Gastrocnemius medialis (tissue), 4 donors: Measurements from ENCODE around the gene TMOD4.

Source experiments
- CTCF ChIP-seq, 5 experiments: fragments of 450-650 bp in 3 of 5; fragments of 200-600 bp in 2 of 5; sonication (generic) in 2 of 5; IDR thresholded peaks in 4 of 5; conservative IDR thresholded peaks in 1 of 5; 1 replicate in 4 of 5; 2 replicates in 1 of 5; pipeline ENCODE4 v1.5.1; 2016 to 2019; ENCODE audit warnings: antibody characterized with exemption in 5 of 5, mild to moderate bottlenecking in 3 of 5, moderate library complexity in 3 of 5
- POLR2A ChIP-seq, 2 donors: fragments of 450-650 bp; IDR thresholded peaks; one replicate each; pipeline ENCODE4 v1.6.1; 2017; ENCODE audit warnings: antibody characterized with exemption in 2 of 2, mild to moderate bottlenecking in 2 of 2, moderate library complexity in 2 of 2

- TF ChIP-seq POLR2A (IDR thresholded peaks at IDR 0.05): no peak
- no peak for TF ChIP-seq CTCF (IDR thresholded peaks at IDR 0.05 in 4 of 5, conservative IDR thresholded peaks at IDR 0.05 in 1 of 5)
Observed at GRCh38 chr1:151131701-151132334, 44.0 kb downstream of the TMOD4 start.
